Measurements from ENCODE around the gene USP54.
"Not testable (repeated sequence)": the region's sequence is repeated elsewhere in the genome, so short reads cannot be mapped to it uniquely, and the experiment has no call there.

USP54 gene

DNA sequence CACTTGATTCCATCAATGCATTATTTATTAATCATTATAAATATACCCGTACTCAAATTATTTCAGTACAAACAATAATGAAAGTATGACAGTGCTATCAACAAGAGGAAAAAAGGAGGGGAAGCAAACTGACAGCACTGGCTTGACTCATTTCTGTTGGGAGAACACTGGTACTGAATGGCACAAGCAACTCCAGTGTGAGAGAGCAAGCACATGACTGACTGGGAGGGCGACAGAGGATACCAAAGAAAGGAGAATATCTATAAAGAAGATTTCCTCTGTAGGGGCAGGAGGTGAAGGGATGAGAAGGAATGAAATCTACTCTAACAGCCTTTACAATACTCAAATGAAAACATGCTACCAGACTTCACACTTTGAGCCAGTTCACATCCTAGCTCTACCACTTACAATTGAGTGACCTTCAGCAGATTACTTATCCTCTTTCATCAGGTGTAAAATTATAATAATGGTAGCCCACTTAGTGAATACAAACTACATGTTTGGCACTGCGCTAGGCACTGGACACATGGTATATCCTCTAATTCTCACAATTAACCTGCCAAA lies 1.5 kb downstream of the USP54 start:
- DNase-seq, result no peak

DNA sequence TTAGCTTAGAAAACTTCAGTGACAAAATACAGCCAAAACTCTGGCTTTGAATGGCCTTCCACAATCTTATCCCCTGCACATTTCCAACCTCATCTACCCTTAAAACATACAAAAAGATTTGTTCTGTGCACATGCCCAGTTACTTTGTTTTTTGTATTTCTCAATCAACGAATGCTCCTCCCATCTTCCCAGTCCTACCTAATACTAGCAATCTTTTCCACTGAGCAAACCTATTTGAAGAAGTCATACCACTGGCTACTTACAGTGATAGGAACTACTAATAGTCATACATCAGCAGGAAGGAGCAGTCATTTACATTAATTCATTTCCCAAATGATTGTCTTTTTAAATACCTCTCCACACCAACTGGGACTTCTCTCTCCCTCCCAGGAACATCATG lies 2.5 kb downstream of the USP54 start:
- no peak for DNase-seq

DNA sequence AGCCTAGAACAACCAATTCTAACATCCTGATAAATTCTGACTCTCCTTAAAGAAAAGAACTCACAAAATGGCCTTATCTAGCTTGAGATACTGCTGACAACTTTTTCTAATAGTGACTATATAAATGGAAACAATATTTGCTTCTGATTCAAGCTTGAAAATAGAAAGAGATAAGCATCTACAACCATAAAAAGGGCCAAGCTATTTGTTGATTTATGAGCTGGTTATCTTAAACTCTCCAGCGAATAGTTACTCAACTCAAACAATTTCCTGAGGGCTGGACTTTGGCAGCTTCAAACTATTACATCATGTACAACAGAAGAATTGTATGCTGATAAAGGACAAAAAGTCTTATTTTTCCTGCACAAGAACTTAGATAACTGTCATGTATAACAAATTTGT lies 4.6 kb downstream of the USP54 start:
- no peak for DNase-seq

DNA sequence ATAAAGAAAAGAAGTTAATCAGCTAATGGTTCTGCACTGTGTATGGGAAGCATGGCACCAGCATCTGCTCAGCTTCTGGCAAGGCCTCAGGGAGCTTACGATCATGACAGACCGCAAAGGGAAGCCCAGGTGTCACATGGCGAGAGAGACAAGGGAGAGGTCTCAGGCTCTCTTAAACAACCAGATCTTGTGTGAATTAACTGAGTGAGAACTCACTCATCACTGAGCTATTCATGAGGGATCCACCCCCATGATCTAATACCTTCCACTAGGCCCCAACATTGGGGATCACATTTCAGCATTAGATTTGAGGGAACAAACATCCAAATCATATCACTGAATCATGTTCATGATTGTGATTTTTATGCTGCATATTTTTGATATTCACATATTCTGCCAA lies 5.8 kb downstream of the USP54 start:
- no peak for DNase-seq

DNA sequence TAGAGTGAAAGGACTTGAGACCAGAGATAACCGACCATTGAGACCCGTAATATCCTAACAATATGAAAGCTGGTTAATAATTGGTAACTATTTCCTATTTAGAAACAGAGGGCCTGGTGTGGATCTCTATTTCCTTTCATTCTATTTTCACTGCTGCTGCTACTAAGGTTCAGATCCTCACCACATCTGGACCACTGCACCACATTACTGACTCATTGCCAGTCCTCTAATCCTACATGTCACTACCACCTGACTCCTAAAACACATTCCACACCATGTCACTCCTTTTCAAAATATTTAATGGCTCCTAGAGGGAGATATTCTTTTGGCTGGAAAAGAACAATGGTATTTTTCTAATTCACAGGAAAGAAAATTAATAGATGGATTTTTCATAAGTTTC lies 6.4 kb downstream of the USP54 start:
- DNase-seq, result no peak

DNA sequence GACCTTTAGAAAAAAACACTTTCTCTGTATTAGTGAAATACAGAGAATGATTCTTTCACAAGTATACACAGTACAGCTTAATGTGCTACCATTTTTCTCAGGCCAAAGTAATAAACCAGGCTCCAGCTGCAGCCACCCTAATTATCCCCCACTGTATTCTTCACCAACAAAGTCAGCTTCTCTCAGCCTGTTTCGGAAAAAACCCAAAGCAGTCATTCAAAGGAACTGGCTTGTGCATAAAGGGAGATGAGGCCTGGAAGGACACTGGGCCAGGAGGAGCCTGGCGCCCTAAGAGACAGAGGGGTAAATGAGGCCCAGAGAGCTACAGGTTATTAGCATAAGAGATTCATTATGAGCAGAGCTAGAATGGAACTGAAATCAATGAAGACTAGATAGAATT lies 9.2 kb downstream of the USP54 start:
- no peak for DNase-seq

DNA sequence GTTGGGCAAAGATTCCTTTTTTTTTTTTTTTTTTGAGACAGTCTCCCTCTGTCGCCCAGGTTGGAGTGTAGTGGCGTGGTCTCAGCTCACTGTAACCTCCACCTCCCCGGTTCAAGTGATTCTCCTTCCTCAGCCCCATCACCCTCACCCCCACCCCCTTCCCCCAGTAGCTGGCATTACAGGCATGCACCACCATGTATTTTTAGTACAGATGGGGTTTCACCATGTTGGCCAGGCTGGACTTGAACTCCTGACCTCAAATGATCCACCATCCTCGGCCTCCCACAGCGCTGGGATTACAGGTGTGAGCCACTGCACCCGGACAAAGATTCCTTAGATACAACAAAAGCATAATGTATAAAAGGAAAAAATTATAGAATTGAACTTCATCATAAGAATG lies 12.2 kb downstream of the USP54 start:
- not testable (repeated sequence) for DNase-seq

DNA sequence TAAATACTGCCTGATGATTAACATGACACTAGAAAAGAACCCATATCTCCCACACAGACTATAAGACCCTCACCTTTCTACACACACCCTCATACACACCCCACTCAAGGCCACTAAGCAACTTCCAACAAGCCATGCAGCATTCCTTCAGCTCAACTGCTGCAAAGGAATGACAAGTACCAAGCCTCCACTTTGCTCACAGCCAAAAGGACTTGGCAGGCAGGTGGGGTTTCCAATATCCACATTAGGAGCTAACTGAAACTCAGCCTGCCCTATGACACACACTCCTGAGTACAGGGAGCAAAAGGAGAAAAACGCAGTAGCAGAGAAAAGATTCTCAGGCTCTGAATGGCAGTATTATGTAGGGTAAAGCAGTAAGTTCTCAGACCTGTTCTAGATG lies 13.4 kb downstream of the USP54 start:
- DNase-seq, result no peak

DNA sequence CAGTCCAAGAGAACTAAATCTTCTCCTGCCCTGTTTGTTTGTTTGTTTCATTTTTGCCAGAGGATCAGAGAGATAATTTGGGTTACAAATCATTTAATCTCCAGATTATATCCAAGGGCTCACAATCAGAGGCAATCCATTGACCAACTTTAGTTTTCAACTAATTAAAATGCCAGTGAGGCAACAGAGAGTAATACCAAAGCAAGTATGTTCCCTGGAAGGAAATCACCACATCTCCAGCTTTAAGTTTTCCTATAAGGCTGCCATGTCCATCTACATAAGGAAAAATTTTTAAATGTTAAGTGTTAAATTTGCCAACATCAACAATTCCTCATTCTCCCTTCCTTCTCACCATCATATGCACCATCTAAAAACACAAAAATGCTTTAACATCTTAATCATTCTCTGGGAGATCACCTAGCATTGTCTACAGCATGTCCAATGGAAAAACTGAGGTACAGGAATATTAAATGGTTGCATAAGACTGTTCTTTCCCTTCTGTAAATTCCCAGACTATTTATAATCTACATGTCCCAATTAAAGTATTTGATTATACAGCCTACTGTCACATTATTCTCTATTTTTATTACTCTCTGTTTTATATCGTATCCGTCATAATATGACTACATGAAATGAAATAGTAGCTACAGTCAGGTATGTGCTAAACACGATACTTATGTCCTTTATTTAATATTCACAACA lies 14.1 kb downstream of the USP54 start:
- no peak for DNase-seq

DNA sequence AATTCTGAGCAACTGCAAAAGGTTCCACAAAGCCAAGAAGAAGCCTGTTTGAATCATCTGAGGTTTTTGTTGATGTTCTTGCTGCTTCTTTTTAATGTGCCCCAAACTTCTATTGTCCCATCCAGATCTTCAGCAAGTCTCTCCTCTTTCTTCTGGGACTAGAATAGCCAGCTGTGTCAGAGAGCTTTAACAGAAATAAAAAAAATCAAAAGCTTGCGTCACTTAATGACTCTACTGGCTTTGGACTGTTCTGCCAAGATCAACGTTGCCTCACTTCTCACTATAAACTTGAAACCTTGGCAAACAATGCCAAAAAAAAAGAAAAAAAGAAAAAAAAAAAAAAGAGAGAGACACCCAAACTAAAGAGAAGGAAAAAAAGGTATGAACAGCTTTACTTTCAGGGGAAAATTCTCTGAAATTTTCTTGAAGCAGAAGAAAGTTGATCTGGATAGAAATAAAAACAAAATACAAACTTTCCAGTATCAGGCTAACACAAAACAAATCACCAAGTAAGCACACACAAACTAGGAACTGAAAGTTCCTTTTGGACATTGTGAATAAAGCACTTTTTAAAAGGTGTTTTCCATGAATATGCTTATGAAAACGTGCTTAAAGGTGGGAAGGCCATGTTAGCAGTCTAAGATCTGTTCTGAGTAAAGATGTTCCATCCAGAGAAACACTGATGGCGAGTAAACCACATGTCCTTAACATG lies 14.8 kb downstream of the USP54 start:
- DNase-seq, result no peak

DNA sequence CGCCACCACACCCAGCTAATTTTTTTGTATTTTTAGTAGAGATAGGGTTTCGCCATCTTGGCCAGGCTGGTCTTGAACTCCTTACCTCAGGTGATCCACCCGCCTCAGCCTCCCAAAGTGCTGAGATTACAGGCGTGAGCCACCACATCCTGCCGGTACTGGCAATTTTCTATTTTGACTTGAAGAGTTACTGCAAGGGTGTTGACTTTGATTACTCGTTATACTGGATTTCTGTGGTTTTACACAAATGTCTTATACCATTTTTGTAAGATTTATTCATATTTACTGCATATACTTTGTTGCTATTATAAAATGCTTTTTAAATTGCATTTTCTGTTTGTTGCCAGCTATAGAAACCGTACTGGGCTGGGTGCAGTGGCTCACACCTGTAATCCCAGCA lies 24.1 kb downstream of the USP54 start:
- not testable (repeated sequence) for DNase-seq

DNA sequence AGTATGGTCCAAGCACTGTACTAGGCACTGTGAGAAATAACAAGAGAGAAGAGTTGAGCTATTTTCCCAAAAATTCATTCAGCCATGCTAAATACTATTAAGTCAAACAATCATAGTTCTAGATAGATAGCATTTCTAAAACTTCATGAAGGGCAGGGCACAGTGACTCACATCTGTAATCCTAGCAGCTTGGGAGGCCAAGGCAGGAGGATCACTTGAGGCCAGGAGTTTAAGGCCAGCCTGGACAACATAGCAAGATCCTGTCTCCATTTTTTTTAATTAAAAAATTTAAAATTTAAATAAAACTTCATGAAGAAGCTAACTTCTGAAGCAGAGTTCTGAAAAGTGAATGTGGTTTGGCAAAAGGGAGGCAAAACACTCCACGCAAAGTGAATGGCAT lies 29.9 kb downstream of the USP54 start:
- DNase-seq, result no peak

DNA sequence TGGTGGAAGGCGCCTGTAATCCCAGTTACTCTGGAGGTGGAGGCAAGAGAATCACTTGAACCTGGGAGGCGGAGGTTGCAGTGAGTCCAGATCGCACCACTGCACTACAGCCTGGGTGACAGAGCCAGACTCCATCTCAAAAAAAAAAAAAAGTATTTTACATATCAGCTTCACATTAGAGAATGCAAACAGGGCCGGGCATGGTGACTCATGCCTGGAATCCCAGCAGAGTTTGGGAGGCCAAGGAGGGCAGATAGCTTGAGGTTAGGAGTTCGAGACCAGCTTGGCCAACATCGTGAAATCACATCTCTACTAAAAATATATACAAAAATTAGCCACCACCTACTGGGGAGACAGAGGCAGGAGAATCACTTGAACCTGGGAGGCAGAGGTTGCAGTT lies 31.6 kb downstream of the USP54 start:
- no peak for DNase-seq

DNA sequence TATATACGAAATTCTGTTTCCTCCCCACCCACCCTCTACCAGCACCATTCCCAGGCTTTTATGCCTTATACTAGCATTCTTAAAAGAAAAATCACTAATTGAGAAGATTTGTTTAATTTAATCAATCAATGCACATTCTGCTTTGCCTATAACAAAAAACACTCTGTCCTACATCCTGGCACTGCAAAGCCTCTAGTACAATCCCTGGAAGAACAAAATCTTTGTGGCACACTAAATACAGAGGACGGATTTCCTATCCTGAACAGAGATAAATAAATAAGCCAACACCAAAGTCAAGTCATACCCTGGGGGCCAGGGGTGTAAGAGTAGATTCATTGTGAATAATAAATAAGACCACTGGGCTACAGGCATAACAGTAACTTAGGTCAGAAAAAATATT lies 34.3 kb downstream of the USP54 start:
- no peak for DNase-seq

DNA sequence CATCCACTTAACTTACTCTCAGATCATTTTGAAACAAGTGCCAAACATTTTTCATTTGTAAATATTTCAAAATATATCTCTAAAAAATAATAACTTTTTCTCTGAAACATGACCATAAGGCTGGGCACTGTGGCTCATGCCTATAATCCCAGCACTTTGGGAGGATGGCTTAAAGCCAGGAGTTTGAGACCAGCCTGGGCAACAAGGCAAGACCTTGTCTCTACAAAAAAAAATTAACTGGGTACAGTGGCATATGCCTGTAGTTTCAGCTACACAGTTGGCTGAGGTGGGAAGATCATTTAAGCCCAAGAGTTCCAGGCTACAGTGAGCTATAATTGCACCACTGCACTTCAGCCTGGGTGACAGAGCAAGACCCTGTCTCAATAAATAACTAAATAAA lies 36.4 kb downstream of the USP54 start:
- DNase-seq, result peak; percentile 2 to 29

DNA sequence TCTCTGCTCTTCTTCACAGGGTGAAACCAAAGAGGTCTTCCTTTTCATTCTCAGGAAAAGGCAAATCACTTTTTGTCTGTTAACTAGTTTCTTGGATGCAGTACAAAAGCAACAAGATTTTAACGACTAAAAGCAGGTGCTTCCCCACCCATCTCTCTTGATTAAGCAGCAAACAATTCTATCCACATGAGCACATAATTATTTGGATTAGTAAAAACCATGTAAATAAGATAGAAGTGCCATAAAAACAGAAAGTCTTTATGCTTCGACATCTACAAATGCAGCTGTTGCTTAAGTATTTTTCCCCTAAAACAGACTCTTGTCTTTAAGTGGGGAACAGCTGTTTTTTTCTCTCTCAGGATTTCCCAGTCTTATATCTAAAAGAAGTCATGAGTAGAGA lies 37.4 kb downstream of the USP54 start:
- DNase-seq, result no peak

DNA sequence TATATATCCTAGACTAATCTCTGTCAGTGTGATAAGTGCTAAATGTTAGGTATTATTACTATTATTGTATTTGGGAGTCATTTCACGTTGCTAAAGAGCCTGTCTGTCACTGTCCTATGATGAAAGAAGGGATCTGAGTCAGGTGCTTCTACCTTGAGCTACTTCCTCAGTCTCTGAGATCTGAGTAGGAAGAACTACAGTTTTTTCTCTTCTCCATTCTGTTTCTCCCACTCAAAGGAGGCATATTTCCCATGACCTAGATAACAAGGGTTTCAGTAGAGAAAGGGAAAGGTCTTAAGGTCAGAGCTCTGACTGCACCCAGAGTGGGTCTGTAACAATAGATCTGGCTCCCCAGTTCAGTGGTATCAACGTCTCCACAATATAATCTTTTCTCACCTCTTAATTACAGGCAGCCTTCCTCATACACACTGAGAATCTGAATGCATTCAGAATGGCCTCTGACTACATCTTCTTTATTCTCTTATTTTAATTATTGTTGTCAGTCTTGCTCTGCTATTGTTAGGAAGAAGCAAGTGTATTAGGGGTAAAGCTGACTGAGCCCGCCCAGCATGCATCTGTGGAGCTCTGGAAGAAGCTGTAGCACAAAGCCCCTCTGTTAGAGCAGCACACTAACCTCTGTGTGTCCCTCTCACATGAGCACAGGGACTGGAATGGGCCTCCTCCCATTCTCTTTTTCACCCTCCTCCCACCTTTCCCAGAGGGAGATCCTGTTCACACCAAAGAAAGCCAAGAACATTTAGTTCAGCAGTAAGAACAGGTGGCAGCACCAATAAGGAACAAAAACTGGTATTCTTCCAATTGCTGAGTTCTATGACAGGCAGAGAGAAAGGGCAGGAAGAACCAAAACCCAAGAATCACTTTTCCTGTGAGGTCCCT lies 38.1 kb downstream of the USP54 start:
- DNase-seq, result no peak

DNA sequence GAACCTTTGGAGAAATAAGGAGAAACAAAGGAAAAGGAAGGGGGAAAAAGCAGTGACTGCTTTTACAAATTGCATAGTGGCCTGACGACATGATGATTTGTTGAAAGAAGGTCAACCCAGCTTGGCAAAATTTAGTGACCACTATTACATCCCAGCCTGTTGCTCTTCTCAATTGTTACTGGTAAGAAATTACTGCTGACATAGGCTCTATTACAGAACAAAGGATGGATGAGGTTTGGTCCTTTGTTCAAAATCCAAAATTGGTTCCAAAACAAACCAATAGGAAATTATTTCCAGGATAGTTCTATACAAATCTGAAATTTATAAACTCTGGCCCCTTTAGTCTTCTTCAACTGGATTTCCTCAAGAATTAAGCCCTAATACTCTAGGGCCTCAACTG lies 39.6 kb downstream of the USP54 start:
- DNase-seq, result no peak

DNA sequence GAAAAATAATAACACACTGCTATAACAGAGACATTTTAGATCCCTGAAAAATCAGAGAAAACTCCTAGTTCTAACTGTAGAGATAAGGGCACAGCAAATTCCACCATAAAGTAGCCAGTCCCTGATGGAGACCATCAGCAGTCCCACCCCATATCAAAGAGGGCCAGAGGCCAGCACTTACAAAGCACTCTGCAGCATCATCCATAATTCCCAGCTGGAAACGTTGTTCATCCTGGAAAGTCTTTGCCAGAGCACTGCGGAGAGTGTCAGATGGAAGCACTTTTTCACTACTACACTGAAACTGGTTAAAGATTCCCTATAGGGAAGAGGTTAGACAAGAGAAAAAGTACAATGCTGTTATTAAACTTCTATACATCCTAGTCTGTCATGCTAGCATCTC lies 45.8 kb downstream of the USP54 start:
- no peak for DNase-seq

DNA sequence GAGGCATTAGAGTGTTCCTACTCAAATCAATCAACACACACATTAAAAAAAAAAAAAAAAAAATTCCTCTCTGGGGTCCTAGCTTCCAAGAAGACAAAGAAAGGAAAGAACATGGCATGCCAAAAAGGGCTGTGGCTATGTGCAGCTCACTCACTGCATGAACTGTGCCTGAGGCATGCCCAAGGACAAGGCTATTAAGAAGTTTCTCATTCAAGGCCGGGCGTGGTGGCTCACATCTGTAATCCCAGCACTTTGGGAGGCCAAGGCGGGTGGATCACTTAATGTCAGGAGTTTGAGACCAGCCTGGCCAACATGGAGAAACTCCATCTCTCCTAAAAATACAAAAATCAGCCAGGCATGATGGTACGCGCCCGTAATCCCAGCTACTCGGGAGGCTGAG lies 53.4 kb downstream of the USP54 start:
- DNase-seq, result no peak

DNA sequence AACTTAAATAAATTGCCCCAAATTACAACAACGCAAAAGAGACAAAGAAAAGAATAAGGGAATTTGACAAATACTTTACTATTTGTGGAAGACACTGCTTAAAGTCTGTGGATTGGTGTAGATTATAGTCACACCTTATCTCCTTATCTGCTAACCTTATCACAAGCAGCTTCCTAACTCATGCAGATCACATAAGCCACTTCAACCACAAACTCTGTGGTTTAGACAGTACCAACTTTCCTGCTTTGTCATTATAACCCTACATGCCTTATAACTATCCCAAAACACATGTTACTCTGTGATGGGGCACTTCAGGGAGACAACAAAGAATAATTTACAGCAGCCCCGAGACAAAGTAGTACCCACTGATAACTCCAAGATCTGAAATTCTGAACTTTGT lies 53.9 kb downstream of the USP54 start:
- no peak for DNase-seq

DNA sequence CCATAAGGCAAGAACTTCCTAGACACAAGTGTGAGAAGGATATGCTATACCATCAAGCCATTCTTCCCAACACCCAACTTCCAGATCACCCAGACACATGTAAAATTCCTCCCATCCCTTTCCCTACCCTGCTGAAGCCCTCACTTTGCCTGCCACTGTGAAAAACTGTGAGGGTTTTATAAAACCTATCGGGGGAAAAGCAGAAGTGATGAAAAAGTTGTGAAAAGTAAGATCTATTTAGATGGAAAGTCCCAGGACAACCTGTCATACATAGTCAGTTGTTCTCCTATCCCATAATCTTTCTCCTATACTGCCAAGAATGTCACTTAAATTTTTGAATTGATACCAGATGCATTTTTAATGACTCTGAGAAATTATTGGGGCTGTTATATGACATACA lies 56.3 kb downstream of the USP54 start:
- DNase-seq, result no peak

DNA sequence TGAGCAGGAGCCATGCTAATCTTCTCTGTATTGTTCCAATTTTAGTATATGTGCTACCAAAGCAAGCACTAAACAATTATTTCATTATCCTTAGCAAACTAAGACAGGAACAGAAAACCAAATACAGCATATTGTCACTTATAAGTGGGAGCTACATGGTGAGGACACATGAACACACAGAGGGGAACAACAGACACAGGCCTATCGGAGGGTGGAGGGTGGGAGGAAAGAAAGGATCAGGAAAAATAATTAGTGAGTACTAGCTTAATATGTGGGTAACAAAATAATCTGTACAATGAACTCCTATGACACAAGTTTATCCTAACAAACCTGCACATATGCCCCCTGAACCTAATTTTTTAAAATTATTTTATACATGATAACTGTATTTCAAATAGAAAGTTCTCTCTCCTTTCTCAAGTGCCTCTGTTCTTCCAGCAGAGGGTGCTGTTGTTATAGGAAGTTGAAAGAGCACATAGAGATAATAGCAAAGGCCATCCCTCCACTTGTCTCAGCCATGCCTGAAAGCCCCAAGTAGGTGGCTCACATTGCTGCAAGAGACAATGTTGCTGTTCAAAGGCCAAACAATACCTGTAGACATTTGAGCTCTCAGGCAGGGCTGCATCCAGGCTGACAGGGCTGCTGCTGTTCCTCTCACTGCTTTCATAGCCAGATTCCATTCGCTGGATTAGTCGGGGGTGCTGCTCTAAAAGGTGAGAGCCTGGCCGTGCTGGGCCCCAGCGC lies 61.9 kb downstream of the USP54 start:
- DNase-seq, result peak in 1 of 2 experiments; percentile 55

Measured in cerebellar nuclear complex (tissue), 1 donor.